Muscle of arm (tissue), 12 donors: Measurements from ENCODE around the gene SPRED1. TPM values are rescaled to one million over a fixed set of nuclear protein-coding genes. Genes with fewer than 3 reads are reported as not detected.

ENCODE experiments used
- DNase-seq: peaks from one replicate; pipeline ENCODE4 v3.0.0-alpha.2; 2013
- polyA plus RNA-seq, 12 donors: library from polyadenylated mRNA; unstranded; fragments of 120-200 nt; gene quantifications; one replicate each; pipeline ENCODE4 v1.2.1, GENCODE V29; 2013; ENCODE audit not compliant: insufficient read length in 12 of 12

The SPRED1 gene
- polyA plus RNA-seq, 12 donors, result 24.9 to 51.5 (median 35.6) TPM; not detected in 1

DNA sequence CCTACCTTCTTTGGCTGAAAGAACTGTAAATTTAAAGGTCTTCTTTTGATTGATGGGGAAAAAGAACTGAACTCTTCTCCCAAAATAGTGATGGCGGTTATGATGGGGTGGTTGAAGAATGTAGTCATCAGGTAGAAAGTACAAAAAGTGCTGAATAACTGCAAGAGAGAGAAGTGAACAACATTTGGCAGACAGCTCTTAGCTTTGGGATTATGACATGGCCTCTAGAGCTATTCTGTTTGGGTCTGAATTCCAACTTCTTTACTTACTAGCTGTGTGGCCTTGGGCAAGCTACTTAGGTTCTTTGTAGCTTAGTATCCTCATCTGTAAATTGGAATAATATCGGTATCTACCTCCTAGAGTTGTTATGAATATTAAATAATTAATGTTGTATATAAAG lies 91.7 kb downstream of the SPRED1 start:
- no peak for DNase-seq

DNA sequence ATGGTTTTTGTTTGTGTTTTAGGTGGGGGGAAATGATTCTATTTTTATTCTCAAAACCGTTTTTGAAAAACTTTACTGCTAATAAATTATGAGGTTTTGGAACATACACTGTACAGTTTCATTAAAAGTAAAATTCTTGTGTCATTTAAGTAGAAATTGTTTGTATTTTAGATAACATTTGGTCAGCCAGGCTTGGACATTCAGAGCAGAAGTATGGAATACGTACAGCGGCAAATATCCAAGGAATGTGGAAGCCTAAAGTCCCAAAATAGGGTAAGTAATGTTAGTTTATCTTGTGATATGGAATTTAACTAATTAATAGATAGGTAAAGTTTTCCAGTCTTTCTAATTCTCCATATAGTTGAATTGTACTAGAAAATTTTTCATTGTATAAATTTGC lies 96.6 kb downstream of the SPRED1 start:
- DNase-seq, result no peak

DNA sequence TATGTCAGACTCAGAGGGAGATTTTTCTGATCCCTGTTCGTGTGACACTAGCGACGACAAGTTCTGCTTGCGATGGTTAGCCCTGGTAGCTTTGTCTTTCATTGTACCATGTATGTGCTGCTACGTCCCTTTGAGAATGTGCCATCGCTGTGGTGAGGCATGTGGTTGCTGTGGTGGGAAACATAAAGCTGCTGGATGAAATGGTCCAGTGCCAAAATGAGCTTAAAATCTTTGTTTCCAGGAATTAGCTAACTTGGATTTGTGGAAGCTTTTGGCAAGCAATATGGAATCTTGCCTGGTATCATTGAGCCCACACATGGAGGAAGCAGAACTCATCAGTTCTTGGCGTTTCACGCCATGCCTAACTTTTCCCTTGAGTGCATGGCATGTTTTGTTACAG lies 98.8 kb downstream of the SPRED1 start:
- DNase-seq, result no peak

DNA sequence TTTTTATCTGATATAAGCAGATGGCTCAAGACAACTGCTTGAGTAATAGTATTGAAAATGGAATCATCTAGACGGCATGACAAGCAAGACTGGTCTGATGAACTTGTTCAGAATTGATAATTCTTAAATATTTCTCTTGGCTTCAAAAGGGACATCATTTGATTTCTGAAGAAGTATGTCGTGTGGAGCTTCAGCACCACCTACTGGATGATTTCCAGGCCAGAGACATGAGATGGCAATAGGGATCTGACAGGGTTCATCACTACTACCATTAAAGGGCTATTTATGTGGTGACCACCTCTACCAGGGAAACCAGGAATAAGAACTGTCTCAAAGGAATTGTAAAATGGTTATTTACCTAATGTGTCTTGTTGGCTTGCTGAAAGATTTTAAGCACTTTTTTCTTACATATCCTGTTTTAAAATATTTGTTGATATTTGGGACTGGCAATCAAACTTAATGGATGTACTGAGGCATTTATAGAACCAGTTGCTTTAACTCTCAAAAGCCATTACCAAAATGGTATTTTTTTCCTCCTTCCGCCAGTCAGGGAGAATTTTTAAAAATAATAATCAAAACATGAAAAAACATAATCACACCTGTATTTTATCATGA lies 101.8 kb downstream of the SPRED1 start:
- peak; percentile 73 for DNase-seq

DNA sequence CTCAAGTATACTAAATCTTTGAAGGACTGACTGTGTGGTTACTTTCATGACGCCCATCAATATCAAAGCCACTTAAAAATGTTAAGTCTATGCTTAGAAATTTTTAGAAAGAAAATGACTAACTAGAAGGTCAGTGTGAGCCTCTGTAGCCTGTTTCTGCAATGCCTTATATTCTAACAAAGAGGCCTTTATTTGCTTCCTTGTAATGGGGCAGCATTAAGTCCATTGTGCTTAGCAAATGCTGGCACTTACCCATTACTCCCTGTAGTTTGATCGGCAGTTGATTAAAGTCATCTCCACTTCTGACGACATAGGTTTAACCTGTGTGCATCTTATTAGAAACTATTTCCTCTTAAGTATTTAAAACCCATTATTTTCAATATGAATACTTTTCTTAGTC lies 109.7 kb downstream of the SPRED1 start:
- no peak for DNase-seq

DNA sequence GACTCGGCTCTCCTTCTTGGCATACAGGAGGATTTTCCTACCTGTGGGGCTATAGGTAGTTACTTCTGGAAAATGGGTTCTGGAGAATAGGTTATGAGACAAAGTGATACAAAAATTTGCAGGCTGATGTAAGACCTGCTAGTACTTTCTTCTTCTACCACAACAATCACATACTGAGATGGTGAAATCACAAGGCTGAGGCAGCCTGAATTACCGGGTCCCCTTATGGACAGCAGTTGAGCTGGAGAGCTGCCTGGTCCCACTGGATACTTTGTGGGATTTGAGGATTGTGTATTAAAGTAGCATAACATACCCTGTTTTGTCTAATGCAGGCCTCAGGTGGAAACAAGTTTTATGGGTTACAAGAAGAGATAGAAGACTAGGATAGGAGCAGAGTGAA lies 114.8 kb downstream of the SPRED1 start:
- DNase-seq, result no peak

DNA sequence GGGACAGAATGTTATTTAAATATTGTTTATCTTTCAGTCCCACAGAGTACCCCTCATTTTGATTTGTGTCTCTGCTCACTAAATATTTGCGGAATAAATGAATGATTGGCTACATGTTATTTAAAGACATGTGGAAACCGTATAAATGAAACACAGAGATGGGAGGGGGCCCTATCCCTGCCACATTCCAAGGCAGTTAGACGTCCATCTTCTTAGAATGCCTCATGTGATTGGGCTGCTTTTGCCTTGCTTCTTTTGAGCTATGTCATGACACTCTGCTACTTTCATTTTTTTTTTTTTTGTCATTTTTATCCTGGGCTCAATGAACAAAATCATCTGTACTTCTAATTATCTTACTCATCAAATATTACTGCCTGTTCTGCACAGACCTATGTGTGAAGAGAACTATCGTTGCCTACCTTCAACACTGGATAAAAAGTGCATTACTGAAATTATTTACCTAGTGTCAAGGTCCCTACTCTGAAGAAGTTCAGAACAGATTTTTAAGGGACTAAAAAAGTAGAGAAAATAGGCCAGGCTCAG lies 117.4 kb downstream of the SPRED1 start:
- no peak for DNase-seq

DNA sequence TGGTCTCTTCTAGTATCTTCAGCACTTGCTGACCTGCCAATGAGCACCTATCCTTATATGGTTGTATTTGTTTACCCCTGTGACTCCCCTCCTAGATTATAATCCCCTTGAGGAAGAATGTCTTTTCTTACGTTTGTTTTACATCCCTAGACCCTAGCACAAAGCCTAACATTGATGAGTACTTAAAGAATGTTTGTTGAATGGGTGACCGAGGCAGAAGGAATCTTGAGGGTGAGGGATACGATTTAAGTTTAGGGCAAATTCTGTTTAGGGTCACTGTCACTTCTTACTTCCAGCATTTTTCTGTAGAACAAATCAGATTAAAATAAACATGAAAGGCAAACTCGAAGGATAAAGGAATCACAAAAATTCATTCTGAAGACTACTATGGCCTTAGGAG lies 120.4 kb downstream of the SPRED1 start:
- DNase-seq, result no peak

DNA sequence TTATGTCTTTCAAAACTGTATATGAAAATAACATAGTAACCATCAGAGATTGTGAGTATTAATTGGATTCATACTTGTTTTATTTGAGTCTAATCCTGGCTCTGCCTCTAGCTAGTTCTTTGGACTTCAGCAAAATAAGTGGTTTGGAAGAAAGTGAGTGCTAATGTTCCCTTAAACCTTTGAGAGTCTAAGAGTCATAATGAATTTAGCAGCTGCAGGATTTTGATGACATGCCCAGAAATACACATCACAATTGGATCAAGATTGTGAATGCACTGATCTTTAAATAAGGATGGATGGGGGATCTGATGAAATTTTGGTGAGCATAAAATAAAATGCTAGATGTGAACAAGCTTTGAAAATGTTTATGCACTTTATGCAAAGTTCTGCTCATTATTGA lies 121.4 kb downstream of the SPRED1 start:
- DNase-seq, result peak; percentile 92

DNA sequence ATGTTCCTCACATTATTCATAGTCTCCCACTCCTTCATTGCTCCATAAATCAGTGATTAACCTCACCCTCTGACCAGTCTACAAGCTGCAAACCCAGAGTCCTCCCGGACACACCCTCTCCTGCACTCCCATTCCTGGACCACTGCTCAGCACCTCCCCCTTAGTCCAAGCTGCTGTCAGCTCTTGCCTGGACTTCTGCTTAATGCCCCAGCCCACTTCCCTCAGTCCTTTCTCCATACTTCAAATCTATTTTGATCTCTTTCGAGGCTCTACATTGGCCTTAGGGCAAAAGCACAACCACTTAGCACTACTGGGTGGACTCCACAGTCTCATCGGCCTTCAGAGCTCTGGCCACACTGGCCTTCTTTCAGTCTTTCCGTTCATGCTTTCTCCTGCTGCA lies 121.9 kb downstream of the SPRED1 start:
- DNase-seq, result peak; percentile 56

DNA sequence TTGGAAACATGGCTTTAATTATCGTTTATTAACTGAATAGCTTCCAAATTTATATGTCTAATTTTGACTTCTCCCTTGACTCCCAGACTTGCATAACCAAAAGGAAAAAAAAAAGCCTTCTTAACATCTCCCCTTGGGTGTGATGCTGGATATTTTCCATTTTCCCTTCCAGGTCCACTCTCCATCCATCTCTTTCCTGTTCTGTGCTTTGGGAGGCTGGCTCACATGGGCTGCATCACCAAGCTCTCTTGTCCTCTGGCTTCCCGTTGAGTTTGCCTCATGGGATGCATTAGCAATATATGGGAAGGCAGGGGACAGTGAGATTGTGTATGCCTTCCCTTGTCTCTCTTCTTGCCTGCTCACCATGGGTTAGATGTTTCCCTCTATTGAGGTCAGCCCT lies 123.4 kb downstream of the SPRED1 start:
- no peak for DNase-seq

DNA sequence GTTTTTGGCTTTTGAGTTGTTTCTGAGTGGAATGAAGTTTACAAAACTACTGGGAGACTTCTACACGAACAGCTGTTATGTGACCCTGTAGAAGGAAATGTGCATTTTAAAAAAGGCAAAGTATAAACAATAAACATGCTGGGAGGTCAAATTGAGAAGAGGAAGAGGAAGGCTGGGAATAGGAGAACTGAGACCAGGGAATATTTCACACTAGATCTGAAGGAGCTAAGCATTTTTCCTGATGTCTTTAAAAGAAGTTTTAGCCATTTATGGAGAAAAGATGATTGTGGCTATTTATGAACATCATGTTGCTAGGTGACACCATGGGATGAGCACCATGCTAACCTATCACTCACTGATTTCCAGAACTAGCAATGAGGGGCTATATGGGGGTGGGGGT lies 125.0 kb downstream of the SPRED1 start:
- peak; percentile 69 for DNase-seq

DNA sequence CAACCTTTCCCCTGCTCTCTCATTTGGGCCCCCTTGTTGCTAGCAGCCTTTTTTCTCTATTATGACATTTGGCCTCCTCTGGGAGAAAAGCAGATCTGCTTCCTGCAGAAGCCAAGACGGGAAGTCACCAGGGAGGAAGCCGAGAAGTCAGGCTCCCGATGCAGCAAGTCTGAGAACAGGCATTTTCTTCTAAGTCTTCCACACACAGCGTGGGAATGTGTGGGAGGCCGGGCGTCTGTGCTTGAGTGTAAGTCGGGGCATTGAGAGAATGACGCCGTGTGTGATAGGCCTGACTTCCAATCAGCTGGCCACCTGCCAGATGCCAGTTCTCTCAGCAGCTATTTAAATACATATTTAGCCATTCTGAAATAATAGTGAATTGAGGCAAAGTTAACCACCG lies 125.5 kb downstream of the SPRED1 start:
- peak; percentile 79 for DNase-seq

DNA sequence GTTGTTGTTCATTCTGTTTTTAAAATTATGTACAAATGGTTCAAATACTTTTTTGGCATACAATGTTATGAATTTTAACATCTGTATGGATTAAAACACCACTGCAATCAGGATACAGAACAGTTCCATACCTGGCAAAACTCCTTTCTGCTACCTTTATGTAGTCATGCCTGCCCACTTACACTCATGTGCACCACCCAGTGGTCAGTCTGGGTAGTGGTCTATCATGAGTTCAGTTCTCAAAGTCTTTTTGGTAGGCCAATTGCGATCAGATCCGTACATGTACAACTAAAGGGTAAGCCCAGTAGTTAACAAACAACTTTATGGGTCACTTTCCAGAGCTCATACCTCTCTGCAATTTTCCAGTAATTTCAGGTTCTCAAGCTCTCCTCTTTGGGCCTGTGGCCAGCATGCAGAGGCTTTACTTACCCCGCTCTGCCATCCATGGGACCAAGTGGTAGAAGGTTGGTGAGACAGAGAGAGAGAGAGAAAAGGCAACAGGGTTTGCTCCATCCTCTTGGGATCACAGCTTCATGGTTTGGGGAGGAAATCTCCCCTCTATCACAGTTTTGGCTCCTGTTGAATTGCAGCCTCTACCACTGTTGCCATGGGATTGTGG lies 137.4 kb downstream of the SPRED1 start:
- DNase-seq, result peak; percentile 68

DNA sequence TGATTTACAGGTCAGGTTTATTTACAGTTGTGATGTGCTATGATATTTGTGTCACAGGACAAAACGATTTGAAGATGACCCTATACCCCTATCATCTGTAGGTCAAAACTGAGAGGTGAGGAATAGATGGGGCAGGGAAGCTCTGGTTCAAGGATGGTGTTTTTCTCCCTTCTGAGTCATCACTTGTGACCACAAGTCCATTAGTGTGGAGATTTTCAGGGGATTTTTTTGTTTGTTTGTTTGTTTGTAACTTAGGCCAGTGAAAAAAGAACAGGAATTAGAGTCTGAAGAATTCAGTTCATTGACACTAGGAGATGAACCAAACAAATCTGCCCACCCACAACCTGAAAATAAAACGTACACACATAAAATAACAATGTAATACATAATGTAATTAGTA lies 138.6 kb downstream of the SPRED1 start:
- DNase-seq, result no peak

DNA sequence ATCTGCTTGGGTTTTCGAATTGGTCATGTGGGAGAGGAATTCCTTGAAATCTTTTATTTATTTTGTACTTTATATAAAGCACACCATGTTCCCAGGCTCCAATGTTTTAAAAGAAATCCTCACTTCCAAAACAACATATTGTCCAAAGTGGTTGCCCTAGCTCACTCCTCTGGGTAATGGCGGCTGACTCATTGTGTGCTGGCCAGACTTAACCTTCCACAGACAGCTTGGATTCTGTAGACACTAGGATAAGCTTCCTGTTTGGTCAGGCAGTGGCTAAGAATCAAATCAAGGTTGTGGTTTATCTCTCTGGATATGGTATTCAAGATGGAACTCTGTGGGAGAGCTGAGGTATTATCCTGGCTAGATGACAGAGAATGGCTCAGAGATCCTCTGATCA lies 145.5 kb downstream of the SPRED1 start:
- no peak for DNase-seq

DNA sequence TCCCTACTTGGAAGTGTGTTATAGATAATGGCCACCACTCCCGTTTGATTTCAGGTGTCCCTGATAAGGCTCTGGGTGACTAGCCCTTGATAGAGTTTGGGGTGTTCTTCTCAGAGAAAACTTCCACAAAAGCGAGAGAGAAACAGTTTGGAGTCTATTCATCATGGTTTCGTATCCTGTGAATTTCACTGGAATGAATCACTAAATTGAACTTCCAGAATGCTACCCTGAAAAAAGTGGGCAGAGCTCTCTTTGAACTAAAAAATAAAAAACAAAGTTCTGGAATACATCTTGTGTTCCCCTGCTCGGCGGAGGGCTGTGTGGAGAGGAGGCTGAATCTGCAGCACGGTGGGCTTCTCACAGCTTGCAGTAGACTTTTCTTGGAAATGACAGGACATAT lies 148.5 kb downstream of the SPRED1 start:
- DNase-seq, result no peak

DNA sequence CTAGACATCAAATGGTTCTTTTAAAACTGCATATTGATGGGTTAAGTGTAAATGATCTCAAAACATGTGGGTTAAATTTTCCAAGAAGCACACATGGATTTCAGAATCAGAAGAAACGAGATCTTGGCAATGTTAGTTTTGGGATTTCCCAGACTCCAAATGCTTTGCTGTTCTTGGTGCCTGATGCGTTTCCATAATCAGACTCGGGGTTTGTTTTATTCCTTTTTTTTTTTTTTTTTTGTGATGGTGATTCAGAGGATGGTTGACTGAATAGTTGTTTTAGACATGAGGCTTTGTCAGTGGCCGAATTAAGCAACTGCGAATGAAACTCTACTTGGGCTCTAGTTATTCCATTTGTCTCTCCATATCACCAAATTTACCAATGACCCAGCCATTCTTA lies 149.1 kb downstream of the SPRED1 start:
- DNase-seq, result no peak

DNA sequence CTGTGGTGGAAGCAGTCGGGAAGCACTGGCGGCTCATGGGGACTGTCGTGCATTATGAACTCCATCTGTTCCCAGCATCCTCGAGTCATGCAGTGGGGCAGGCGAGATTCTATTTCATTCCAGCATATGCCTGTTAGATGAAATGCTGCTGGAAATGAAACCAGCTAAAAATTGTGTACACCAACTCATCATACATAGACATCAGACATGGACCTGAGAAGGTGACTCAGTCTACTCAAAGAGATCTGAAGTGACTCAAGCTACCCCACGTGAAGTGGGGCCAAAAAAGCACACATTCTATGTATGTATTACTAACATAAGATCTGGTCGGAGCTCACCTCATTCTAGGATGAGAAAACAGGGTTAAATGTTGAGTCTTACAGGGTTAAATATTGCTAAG lies 153.8 kb downstream of the SPRED1 start:
- no peak for DNase-seq
